Gastroesophageal sphincter (tissue), 3 donors: ENCODE data around the gene BIK.

Source experiments
- EP300 ChIP-seq: sonication (generic); formaldehyde crosslinking; IDR thresholded peaks from one replicate; pipeline ENCODE4 v1.6.1; 2017; ENCODE audit warnings: antibody characterized with exemption, mild to moderate bottlenecking
- POLR2A ChIP-seq, 2 donors: fragments of 450-650 bp; IDR thresholded peaks; one replicate each; pipeline ENCODE4 v1.6.1; 2017; ENCODE audit warnings: antibody characterized with exemption in 2 of 2, mild to moderate bottlenecking in 2 of 2, moderate library complexity in 1 of 2
- TF ChIP-seq, protein P1 (sequence below), 4 experiments: fragments of 200-600 bp in 2 of 4; fragments of 450-650 bp in 2 of 4; sonication (generic) in 1 of 4; IDR thresholded peaks; one replicate each; pipeline ENCODE4 v1.5.1; 2017 to 2019; ENCODE audit warnings: antibody characterized with exemption in 4 of 4, mild to moderate bottlenecking in 2 of 4, moderate library complexity in 2 of 4

DNA sequence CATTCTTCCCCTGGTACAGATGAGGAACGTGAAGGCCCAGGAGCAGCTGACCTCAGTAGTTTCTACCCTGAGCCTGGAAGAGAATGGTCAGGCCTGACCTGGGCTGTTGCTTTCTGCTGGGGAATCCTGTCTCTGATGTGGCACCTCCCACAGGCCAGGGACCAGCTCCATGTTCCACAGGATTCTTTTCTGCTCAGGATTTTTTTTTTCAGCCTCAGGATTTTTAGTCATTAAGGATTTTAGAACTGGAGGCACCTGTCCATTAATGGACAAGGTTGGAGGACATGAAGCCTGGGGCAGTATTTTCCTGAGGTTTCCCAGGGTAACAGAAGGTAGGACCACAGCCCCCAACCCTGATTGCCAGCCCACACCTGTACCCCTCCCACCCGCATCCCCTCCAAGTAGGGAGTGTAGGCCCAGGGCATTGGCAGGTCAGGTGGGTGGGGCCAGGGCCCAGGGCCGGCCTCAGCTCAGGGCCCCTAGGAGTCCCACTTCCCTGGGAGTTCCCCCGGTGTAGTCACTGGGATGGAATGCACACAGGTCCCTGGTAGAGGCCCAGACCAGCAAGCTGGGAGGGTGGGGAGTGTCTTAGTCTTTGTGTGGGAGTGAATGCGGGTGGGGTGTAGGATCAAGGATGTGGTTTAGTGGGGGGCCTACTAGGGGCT lies 16.1 kb downstream of the BIK start:
- TF ChIP-seq, protein P1, sequence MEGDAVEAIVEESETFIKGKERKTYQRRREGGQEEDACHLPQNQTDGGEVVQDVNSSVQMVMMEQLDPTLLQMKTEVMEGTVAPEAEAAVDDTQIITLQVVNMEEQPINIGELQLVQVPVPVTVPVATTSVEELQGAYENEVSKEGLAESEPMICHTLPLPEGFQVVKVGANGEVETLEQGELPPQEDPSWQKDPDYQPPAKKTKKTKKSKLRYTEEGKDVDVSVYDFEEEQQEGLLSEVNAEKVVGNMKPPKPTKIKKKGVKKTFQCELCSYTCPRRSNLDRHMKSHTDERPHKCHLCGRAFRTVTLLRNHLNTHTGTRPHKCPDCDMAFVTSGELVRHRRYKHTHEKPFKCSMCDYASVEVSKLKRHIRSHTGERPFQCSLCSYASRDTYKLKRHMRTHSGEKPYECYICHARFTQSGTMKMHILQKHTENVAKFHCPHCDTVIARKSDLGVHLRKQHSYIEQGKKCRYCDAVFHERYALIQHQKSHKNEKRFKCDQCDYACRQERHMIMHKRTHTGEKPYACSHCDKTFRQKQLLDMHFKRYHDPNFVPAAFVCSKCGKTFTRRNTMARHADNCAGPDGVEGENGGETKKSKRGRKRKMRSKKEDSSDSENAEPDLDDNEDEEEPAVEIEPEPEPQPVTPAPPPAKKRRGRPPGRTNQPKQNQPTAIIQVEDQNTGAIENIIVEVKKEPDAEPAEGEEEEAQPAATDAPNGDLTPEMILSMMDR (IDR thresholded peaks at IDR 0.05) = no peak
- TF ChIP-seq POLR2A (IDR thresholded peaks at IDR 0.05) (no peak), EP300 (no peak)
